HepG2 (cell line): Measurements from ENCODE around the gene CPNE4. TPM values are rescaled to one million over a fixed set of nuclear protein-coding genes. Genes with fewer than 3 reads are reported as not detected.

ENCODE experiments used
- GABPA ChIP-seq, 2 experiments: IDR thresholded peaks; 2 replicates each; pipeline ENCODE4 v1.6.1; 2011 to 2016; ENCODE audit warnings: low read depth in 2 of 2, low read length in 1 of 2, missing biosample characterization in 1 of 2, missing genetic modification characterization in 1 of 2
- ISL2 ChIP-seq: sonication (generic); formaldehyde crosslinking; IDR thresholded peaks from 2 replicates; pipeline ENCODE4 v1.5.0; 2020; ENCODE audit warnings: missing genetic modification reagents
- JUN ChIP-seq: sonication (generic); formaldehyde crosslinking; IDR thresholded peaks from 2 replicates; pipeline ENCODE4 v1.4.0; 2020; ENCODE audit warnings: mild to moderate bottlenecking, missing genetic modification reagents
- PBX3 ChIP-seq: sonication (generic); formaldehyde crosslinking; IDR thresholded peaks from 2 replicates; pipeline ENCODE4 v1.8.1; 2023; ENCODE audit warnings: missing genetic modification reagents, inconsistent platforms, borderline replicate concordance
- PRDM15 ChIP-seq: sonication (generic); formaldehyde crosslinking; IDR thresholded peaks from 2 replicates; pipeline ENCODE4 v1.4.0; 2020; ENCODE audit warnings: missing genetic modification reagents
- ZBTB21 ChIP-seq: sonication (generic); formaldehyde crosslinking; IDR thresholded peaks from 2 replicates; pipeline ENCODE4 v1.4.0; 2020; ENCODE audit warnings: missing genetic modification reagents
- ZKSCAN8 ChIP-seq: IDR thresholded peaks from 2 replicates; pipeline ENCODE4 v1.6.1; 2016; ENCODE audit warnings: borderline replicate concordance, missing genetic modification reagents, missing compliant biosample characterization
- ZNF101 ChIP-seq: sonication (generic); formaldehyde crosslinking; IDR thresholded peaks from 2 replicates; pipeline ENCODE4 v1.4.0; 2020; ENCODE audit warnings: mild to moderate bottlenecking, low read depth, missing genetic modification reagents, borderline replicate concordance
- ZNF264 ChIP-seq: sonication (generic); formaldehyde crosslinking; IDR thresholded peaks from 2 replicates; pipeline ENCODE4 v1.4.0; 2020; ENCODE audit warnings: missing genetic modification reagents
- ZNF274 ChIP-seq: sonication (generic); formaldehyde crosslinking; IDR thresholded peaks from 2 replicates; pipeline ENCODE4 v1.5.1; 2020; ENCODE audit warnings: mild to moderate bottlenecking, missing genetic modification reagents
- ZNF343 ChIP-seq: sonication (generic); formaldehyde crosslinking; IDR thresholded peaks from 2 replicates; pipeline ENCODE4 v1.4.0; 2020; ENCODE audit warnings: mild to moderate bottlenecking, missing genetic modification reagents
- ZNF577 ChIP-seq: sonication (generic); formaldehyde crosslinking; IDR thresholded peaks from 2 replicates; pipeline ENCODE4 v1.4.0; 2020; ENCODE audit warnings: mild to moderate bottlenecking, low read depth, missing genetic modification reagents, borderline replicate concordance
- ZNF607 ChIP-seq: sonication (generic); formaldehyde crosslinking; IDR thresholded peaks from 2 replicates; pipeline ENCODE4 v1.5.1; 2020; ENCODE audit warnings: missing genetic modification reagents, mild to moderate bottlenecking, borderline replicate concordance
- ZNF615 ChIP-seq: sonication (generic); formaldehyde crosslinking; IDR thresholded peaks from 2 replicates; pipeline ENCODE4 v1.5.0; 2020; ENCODE audit warnings: mild to moderate bottlenecking, missing genetic modification reagents, borderline replicate concordance
- ZNF709 ChIP-seq: sonication (generic); formaldehyde crosslinking; IDR thresholded peaks from 2 replicates; pipeline ENCODE4 v1.5.0; 2020; ENCODE audit warnings: mild to moderate bottlenecking, missing genetic modification reagents
- ZNF766 ChIP-seq: sonication (generic); formaldehyde crosslinking; IDR thresholded peaks from 2 replicates; pipeline ENCODE4 v1.5.0; 2020; ENCODE audit warnings: missing genetic modification reagents, borderline replicate concordance
- polyA plus RNA-seq, 8 experiments: library from polyadenylated mRNA; depleted of rRNA in 3 of 8; stranded (reverse) in 7 of 8; unstranded in 1 of 8; fragments of >200 nt; fragmentation: Illumina TruSeq in 4 of 8; extraction: Trizol in 4 of 8; gene quantifications; 2 replicates each; pipeline versions ENCODE4 v1.2.1 to v1.2.3, GENCODE V29; 2011 to 2016; ENCODE audit warnings: low read depth in 4 of 8, missing spikeins in 1 of 8, mixed read lengths in 1 of 8; ENCODE audit not compliant: insufficient read depth in 1 of 8
- total RNA-seq, 5 experiments: library from RNA; depleted of rRNA; stranded (reverse); fragments of >200 nt; fragmentation: Illumina TruSeq; extraction: Trizol; gene quantifications; 2 replicates each; pipeline ENCODE4 v1.2.3, GENCODE V29; 2016; ENCODE audit warnings: low read depth in 1 of 5
- TF ChIP-seq, protein P1 (sequence below): sonication (generic); formaldehyde crosslinking; IDR thresholded peaks from 2 replicates; pipeline ENCODE4 v1.4.0; 2020; ENCODE audit warnings: missing genetic modification reagents, borderline replicate concordance
- TF ChIP-seq, protein P2 (sequence below): sonication (generic); formaldehyde crosslinking; IDR thresholded peaks from 2 replicates; pipeline ENCODE4 v1.4.0; 2020; ENCODE audit warnings: missing genetic modification reagents

The CPNE4 gene
- total and polyA plus RNA-seq, 2 of the 13 experiments (the other 11 are each of a cell fraction or from before 2014, with no cell fraction given) = not detected

GRCh38 chr3:132034486-132035464 lies at the start of gene CPNE4 (continued):
- TF ChIP-seq, protein P1, sequence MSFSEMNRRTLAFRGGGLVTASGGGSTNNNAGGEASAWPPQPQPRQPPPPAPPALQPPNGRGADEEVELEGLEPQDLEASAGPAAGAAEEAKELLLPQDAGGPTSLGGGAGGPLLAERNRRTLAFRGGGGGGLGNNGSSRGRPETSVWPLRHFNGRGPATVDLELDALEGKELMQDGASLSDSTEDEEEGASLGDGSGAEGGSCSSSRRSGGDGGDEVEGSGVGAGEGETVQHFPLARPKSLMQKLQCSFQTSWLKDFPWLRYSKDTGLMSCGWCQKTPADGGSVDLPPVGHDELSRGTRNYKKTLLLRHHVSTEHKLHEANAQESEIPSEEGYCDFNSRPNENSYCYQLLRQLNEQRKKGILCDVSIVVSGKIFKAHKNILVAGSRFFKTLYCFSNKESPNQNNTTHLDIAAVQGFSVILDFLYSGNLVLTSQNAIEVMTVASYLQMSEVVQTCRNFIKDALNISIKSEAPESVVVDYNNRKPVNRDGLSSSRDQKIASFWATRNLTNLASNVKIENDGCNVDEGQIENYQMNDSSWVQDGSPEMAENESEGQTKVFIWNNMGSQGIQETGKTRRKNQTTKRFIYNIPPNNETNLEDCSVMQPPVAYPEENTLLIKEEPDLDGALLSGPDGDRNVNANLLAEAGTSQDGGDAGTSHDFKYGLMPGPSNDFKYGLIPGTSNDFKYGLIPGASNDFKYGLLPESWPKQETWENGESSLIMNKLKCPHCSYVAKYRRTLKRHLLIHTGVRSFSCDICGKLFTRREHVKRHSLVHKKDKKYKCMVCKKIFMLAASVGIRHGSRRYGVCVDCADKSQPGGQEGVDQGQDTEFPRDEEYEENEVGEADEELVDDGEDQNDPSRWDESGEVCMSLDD (CRISPR knock-in tag) = peak; percentile 29; the same call in 1 of the 2 replicates
- TF ChIP-seq ZKSCAN8 (CRISPR knock-in tag) (no peak), GABPA (IDR thresholded peaks at IDR 0.05; ENCODE audit: low read depth, low read length) (no peak), GABPA (CRISPR knock-in tag; IDR thresholded peaks at IDR 0.05; ENCODE audit: low read depth) (no peak), ZNF607 (CRISPR knock-in tag) (0 out of 2 replicates have a peak, but pooled peaks have one; percentile 75), ZNF101 (CRISPR knock-in tag) (no peak), ZNF615 (CRISPR knock-in tag) (no peak), ISL2 (CRISPR knock-in tag) (peak; percentile 41; the same call in 1 of the 2 replicates), ZBTB21 (peak; percentile 22; the same call in 1 of the 2 replicates), ZNF343 (CRISPR knock-in tag) (no peak), PRDM15 (CRISPR knock-in tag) (peak; percentile 55; the same call in 1 of the 2 replicates), PBX3 (CRISPR knock-in tag) (0 out of 2 replicates have a peak, but pooled peaks have one; percentile 63), ZNF264 (CRISPR knock-in tag) (peak; percentile 69; the same call in 1 of the 2 replicates), ZNF274 (CRISPR knock-in tag) (peak; percentile 51; the same call in 1 of the 2 replicates), ZNF709 (CRISPR knock-in tag) (peak; percentile 64; the same call in 1 of the 2 replicates), JUN (CRISPR knock-in tag) (no peak), ZNF577 (no peak), ZNF766 (CRISPR knock-in tag) (peak; percentile 84; the same call in 1 of the 2 replicates)
- TF ChIP-seq, protein P2, sequence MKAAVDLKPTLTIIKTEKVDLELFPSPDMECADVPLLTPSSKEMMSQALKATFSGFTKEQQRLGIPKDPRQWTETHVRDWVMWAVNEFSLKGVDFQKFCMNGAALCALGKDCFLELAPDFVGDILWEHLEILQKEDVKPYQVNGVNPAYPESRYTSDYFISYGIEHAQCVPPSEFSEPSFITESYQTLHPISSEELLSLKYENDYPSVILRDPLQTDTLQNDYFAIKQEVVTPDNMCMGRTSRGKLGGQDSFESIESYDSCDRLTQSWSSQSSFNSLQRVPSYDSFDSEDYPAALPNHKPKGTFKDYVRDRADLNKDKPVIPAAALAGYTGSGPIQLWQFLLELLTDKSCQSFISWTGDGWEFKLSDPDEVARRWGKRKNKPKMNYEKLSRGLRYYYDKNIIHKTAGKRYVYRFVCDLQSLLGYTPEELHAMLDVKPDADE (CRISPR knock-in tag) = 0 out of 2 replicates have a peak, but pooled peaks have one; percentile 51
